ENCODE results near the gene RFNG.
A peak's percentile ranks its signal among the peaks of the same experiment; 100 is the strongest.

The RFNG gene, protein sequence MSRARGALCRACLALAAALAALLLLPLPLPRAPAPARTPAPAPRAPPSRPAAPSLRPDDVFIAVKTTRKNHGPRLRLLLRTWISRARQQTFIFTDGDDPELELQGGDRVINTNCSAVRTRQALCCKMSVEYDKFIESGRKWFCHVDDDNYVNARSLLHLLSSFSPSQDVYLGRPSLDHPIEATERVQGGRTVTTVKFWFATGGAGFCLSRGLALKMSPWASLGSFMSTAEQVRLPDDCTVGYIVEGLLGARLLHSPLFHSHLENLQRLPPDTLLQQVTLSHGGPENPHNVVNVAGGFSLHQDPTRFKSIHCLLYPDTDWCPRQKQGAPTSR

GRCh38 chr17:82051776-82052637 is at the start of gene RFNG, which contains the start of gene GPS1:
Gene RFNG (minus strand): TSS chr17:82051811. CDS start chr17:82051766, 45 bp downstream.
Gene GPS1 (plus strand): TSS chr17:82051898. CDS start chr17:82051932, 34 bp downstream.
- DNase-seq: peak in 1 of 2 experiments; percentile 68

DNA sequence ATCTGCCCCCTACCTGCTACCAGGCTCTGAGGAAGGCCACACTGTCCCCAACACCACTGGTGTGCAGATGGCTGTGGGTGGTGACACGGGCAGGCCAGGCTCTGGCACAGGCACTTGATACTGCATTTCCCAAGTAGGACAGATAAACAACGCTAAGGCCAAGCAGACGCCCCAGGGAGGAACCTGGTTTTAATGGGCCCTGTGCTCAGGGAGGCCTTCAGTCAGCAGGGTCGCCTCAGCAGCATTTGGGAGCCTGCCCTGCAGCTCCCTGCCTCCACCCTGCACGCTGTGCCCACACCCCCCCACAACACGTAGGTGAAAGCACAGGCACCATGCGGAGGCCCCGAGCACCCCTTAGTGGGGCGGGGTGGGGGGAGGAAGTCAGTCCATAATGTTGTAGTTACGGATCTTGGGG is 49.7 kb upstream of the RFNG start:
- no peak for DNase-seq

DNA sequence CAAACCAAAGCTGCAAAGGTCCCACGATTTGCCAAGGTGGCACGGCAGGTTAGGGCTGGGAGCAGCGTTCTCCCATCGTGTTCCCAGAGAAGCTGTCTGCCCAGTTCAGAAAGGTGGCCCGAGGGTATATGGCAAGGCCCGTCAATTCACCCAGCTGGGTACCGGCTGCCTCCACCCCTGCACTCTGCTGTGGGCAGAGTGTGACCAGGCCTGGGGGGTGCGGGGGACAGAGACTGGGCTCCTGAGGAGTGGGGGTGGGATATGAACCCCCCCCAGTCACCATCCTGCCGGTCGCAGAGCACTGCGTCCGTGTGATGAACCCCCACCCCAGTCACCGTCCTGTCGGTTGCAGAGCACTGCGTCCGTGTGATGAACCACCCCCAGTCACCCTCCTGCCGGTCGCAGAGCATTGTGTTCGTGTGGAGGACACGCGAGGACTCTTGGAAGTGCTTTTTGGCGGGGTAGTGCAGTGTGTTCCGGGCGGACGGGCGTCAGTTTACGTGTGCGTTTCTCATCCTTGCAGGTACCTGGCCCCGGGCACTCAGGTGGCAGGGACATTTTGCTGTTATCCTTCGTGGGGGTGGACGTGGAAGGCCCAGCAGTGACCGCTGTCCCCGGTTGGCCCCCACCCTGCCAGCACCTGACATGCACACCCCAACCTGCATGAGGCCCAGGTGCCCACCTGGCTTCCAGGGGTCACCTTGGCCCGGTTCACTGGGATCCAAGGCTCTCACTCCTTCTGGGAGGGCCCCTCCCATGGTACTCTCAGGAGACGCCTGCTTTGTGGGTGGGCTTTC is 49.1 kb upstream of the RFNG start:
- no peak for DNase-seq

DNA sequence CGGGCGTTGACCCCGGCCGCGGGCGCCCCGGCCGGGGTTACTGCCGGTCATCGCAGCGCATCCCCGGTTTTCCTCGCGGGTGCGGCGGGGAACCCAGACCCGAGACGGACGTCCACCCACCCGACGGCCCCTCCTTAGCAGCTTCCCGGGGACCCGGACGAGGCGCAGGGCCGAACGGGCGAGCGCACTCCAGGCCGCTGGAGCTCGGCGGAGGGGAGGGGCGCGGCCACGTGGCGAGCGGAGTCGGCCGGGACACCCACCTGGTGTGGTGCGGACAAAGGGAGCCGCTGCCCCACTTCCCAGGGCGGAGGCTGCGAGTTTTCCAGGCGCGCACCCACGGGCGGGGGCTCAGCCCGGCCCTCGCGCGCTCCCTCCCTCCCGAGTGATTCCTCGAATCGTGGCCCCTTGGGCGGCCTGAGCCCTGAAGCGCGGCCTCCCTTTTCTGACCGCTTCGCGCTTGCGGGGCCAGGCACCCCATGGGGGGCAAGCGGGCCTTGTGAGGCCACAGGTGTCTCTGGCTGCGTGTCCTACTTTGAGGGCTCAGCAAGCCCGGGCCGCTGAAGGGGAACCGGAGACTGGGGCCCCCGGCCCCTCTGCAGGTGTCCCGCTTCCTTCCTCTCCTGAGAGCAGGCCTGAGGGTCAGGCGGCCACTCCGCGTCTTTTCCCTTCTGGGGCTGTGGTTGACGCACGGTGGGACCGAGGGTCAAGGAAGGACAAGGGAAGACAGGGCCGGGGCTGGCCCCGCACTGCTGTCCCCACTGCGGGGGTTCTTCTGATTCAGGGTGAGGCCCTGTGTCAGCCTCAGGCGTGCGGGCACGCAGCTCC is 47.5 kb upstream of the RFNG start:
- DNase-seq: peak in 1 of 2 experiments; percentile 65

DNA sequence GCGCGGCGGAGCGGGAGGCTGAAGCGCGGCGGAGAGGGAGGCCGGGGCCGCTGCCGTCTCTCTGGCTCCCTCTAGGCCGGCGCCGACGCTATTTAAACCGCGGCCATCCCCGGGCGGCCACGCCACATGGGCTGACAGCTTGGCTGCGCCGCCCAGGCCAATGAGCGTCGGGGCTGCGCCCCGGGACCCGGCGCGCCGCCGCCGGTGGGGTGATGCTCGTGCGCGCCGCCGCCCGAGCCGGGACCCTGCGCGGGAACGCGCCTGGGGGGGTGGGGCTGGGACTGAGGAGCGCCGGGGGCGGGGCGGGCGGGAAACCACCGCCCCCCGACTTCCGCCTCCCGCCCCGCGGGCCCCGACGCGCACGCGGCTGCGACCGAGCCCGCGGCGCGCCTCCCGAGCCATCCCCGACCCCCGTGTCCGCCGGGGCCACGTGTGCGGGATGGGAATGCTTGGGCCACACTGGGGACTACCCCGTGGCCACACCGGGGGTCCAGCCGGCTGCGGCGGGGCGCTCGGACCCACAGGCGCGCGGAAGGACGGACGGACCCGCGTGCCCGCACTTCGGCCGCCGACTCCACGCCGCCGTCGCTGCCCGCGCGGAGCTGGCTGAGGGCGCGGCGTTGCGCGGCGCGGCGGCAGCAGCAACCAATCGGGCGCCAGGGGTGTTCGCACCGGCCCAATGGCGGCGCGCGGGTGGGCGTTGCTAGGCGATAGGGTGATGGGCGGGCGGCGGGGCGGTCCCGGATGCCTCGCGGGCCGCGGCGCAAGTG is 46.7 kb upstream of the RFNG start, which contains the start of gene FASN:
TSS of gene FASN (minus strand) at position 68 of the 770 bp plus-strand sequence. CDS start 1,791 bp downstream, outside the sequence.
- peak; percentile 95 to 99 for DNase-seq

GRCh38 chr17:82097919-82098168 is 46.2 kb upstream of the RFNG start:
- DNase-seq: no peak

- DNase-seq: peak in 1 of 2 experiments; percentile 29
Measured at GRCh38 chr17:82097184-82097918, 45.7 kb upstream of the RFNG start.

DNA sequence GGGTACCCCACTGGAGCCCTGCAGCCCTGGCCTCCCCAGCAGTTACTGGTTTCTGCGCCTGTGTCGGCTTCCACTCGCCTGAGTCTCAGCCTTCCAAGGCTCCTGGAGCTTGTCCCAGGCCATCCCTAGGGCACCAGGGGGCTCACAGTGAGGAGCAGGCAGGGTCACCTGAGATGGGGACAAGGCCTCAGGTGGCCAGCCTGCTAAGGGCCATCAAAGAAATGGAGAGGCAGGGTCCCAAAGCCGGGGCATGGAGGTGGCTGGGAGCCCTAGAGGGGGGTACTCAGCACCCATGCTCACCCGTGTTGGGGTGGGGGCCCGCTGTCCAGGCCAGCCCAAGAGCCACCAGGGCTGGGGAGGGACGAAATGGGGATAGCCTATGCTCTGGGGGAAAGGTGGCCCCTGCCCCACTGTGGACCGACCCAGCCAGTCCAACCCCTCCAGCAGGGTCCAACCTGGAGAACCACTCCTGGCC is 45.1 kb upstream of the RFNG start:
- no peak for DNase-seq

- DNase-seq: no peak
Measured at GRCh38 chr17:82095777-82096708, 44.4 kb upstream of the RFNG start.

- peak in 1 of 2 experiments; percentile 37 for DNase-seq
Measured at GRCh38 chr17:82094931-82095776, 43.5 kb upstream of the RFNG start.

DNA sequence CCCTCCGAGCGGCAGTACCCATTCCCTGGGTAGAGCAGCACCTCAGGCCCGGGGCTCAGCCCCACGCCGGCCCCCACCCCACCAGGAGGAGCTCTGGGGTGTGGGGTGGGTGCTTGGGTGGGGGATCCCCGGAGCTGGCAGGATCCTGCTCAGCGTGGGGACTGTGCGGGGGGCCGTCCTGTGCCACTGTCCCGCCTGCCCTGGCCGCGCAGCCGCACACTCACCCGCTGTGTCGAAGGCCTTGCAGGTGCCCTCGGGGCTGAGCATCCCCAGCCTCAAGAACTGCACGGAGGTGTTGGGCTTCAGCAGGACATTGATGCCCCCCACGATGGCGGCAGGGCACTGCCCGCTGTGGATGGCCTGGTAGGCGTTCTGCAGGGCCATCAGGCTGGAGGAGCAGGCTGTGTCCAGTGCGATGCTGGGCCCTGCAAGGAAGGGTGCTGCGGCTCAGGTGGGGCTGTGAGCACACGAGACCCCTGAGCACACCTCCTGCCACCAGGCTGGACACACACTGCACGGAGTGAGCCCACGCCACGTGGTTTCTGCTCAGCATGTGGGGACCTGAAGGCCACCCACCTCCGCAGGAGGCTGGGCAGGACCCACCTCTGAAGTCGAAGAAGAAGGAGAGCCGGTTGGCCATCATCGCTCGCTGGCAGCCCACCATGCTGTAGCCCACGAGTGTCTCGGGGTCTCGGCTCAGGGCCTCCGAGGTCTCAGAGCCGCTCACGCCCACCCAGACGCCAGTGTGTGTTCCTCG is 41.6 kb upstream of the RFNG start:
- DNase-seq: no peak

GRCh38 chr17:82092628-82092994 is 41.0 kb upstream of the RFNG start:
- DNase-seq: no peak

DNA sequence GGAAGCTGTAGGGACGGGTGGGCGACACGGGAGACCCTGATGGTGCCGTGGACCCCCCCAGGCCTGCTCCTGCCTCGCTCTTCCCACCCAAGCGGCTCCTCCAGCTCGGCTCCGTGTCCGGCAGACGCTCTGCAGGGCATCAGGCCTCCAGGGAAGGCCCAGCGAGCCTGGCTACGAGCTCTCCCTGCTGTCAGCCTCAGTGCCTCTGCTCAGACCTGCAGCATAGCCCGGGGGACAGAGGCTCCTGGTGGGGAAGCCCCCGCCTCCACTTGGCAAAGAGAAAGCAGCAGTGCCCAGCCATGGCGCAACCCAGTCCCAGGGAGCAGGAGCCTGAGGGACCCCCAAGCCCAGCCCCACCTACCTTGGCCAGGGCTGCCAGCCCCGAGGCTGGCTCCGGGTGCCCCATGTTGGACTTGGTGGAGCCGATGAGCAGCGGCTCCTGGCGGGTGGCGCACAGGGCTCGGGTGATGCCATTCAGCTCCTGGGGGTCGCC is 40.5 kb upstream of the RFNG start:
- DNase-seq: no peak

DNA sequence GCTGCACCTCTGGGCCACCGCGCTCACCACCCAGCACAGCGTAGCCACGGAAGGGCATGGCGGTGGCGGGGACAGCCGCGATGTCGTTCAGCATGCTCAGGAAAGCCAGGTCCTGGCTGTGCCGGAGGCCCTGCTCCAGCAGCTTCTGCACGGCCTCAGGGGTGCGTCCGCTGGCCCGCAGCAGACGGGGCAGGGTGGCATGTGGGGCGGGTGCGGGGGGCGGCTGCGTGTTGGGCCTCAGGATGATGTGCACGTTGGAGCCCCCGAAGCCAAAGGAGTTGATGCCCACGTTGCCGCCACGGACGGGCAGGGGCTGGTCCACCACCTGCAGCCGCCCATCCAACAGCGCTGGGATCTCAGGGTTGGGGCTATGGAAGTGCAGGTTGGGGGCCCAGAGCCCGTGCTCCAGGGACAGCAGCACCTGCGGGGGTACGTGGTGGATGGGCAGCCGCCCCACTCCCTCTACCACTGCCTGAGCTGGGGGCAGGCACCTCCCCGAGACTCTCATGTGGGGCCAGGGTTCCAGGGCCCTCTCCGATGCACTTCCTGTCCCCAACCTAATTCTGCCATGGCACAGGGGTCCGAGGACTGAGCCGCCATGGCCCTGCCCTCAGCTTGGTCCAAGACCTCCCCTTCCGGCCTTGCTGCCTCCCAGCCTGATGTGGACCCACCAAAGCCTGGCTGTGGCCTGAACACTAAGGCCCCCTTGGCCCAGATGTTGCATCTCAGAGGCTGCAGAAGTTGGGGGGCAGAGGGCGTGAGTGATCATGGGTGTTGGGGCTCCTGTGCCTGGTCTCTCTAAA is 39.9 kb upstream of the RFNG start:
- no peak for DNase-seq

GRCh38 chr17:82090549-82091263 is 39.1 kb upstream of the RFNG start:
- DNase-seq: no peak
